Endodermal cell (in vitro differentiated cells): ENCODE data around the gene U2AF1L4. TPM values are rescaled to one million over a fixed set of nuclear protein-coding genes. Genes with fewer than 3 reads are reported as not detected.

Experiments used
- DNase-seq: peaks from one replicate; pipeline ENCODE4 v3.0.0-alpha.2; 2017
- H3K27ac ChIP-seq: 2 replicates; pipeline ENCODE4 v1.5.1; 2013; ENCODE audit warnings: mild to moderate bottlenecking, low read depth, low read length, moderate library complexity
- H3K27me3 ChIP-seq: 2 replicates; pipeline ENCODE4 v1.6.1; 2013; ENCODE audit warnings: mild to moderate bottlenecking, low read length, moderate library complexity; ENCODE audit not compliant: insufficient read depth, control insufficient read depth, poor library complexity, severe bottlenecking
- H3K36me3 ChIP-seq: 2 replicates; pipeline ENCODE4 v1.7.0; 2013; ENCODE audit warnings: mild to moderate bottlenecking, low read length, moderate library complexity; ENCODE audit not compliant: control insufficient read depth, insufficient read depth
- H3K4me1 ChIP-seq: one replicate; pipeline ENCODE4 v1.7.0; 2013; ENCODE audit warnings: low read length; ENCODE audit not compliant: control insufficient read depth, insufficient read depth
- H3K4me3 ChIP-seq: 2 replicates; pipeline ENCODE4 v1.5.1; 2013; ENCODE audit warnings: mild to moderate bottlenecking, low read length, moderate library complexity
- H3K9ac ChIP-seq: 2 replicates; pipeline ENCODE4 v1.6.1; 2013; ENCODE audit warnings: mild to moderate bottlenecking, low read length, moderate library complexity; ENCODE audit not compliant: poor library complexity, severe bottlenecking; ENCODE audit errors: extremely low read depth
- H3K9me3 ChIP-seq: 2 replicates; pipeline ENCODE4 v1.6.1; 2013; ENCODE audit warnings: mild to moderate bottlenecking, low read length, moderate library complexity; ENCODE audit not compliant: control insufficient read depth
- H3K27ac Mint-ChIP-seq: 2 replicates; pipeline ENCODE4 v1.8.0; 2020; ENCODE audit warnings: mixed read lengths
- H3K27me3 Mint-ChIP-seq: 2 replicates; pipeline ENCODE4 v1.8.0; 2021; ENCODE audit warnings: mild to moderate bottlenecking, mixed read lengths; ENCODE audit not compliant: insufficient read depth
- H3K36me3 Mint-ChIP-seq: 2 replicates; pipeline ENCODE4 v1.8.0; 2020; ENCODE audit warnings: low read depth, mixed read lengths
- H3K4me1 Mint-ChIP-seq: 2 replicates; pipeline ENCODE4 v1.8.0; 2020; ENCODE audit warnings: mixed read lengths
- H3K4me3 Mint-ChIP-seq: 2 replicates; pipeline ENCODE4 v1.8.0; 2020; ENCODE audit warnings: mild to moderate bottlenecking, moderate library complexity, mixed read lengths
- H3K9me3 Mint-ChIP-seq: 2 replicates; pipeline ENCODE4 v1.8.0; 2020; ENCODE audit warnings: mild to moderate bottlenecking, mixed read lengths
- CTCF ChIP-seq: fragments of 200-600 bp; sonication (generic); conservative IDR thresholded peaks from 2 replicates; pipeline ENCODE4 v1.5.0; 2021; ENCODE audit warnings: antibody characterized with exemption, mild to moderate bottlenecking
- WGBS, 2 experiments: methylation state at CpG; one replicate each; pipeline versions ENCODE4 v1.1.5 to v1.1.7; 2013; ENCODE audit warnings: missing lambda C conversion rate in 2 of 2, mixed read lengths in 1 of 2; ENCODE audit not compliant: insufficient coverage in 1 of 2, insufficient read length in 1 of 2; 5-methylcytosine and 5-hydroxymethylcytosine counted together
- total RNA-seq, 2 donors: library from RNA; stranded (reverse); fragmentation: NEBNext Ultra II Directional in 1 of 2; extraction: Animal tissue kit (Norgen Biotek cat#: 25700) in 1 of 2; gene quantifications; 2 replicates in 1 of 2; 3 replicates in 1 of 2; pipeline ENCODE4 v1.2.1, GENCODE V29; 2021

U2AF1L4 gene
- total RNA-seq, 2 donors from 2014 or later: 17.3 to 23.2 TPM

DNA sequence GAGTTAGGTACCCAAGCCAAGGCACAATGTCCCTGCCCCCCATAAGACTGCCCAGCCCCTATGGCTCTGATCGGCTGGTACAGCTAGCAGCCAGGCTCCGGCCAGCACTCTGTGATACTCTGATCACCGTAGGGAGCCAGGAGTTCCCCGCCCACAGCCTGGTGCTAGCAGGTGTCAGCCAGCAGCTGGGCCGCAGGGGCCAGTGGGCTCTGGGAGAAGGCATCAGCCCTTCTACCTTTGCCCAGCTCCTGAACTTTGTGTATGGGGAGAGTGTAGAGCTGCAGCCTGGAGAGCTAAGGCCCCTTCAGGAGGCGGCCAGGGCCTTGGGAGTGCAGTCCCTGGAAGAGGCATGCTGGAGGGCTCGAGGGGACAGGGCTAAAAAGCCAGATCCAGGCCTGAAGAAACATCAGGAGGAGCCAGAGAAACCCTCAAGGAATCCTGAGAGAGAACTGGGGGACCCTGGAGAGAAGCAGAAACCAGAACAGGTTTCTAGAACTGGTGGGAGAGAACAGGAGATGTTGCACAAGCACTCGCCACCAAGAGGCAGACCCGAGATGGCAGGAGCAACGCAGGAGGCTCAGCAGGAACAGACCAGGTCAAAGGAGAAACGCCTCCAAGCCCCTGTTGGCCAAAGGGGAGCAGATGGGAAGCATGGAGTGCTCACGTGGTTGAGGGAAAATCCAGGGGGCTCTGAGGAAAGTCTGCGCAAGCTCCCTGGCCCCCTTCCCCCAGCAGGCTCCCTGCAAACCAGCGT lies 30.4 kb downstream of the U2AF1L4 start:
- TF ChIP-seq CTCF: peak; percentile 62
- H3K27ac ChIP-seq: no peak overlapping the region
- Mint-ChIP-seq H3K4me1 (peaks cover 18% of the 10 kb centered on the region), H3K4me3 (peak overlapping the region; percentile 74), H3K27ac (no peak overlapping the region), H3K27me3 (no peaks in the 10 kb centered on the region), H3K36me3 (peaks cover 3% of the 10 kb centered on the region), H3K9me3 (no peaks in the 10 kb centered on the region)
- no peak overlapping the region for H3K4me3 ChIP-seq
- peak; percentile 77 for DNase-seq
- peaks cover 13% of the 10 kb centered on the region for H3K4me1 ChIP-seq
- H3K9ac ChIP-seq: no peak overlapping the region
- no peaks in the 10 kb centered on the region for H3K27me3 ChIP-seq
- H3K9me3 ChIP-seq: no peaks in the 10 kb centered on the region
- WGBS, 2 experiments: 58 to 68% methylated on average over 8 to 14 of the region's 14 CpGs
- no peaks in the 10 kb centered on the region for H3K36me3 ChIP-seq

- H3K36me3 Mint-ChIP-seq: no peaks in the 10 kb centered on the region
- no peak overlapping the region for H3K9ac ChIP-seq
- peaks cover 7% of the 10 kb centered on the region for H3K4me1 ChIP-seq
- WGBS, 2 experiments: 87 to 89% methylated on average over 9 to 12 of the region's 12 CpGs
- no peak overlapping the region for H3K4me3 Mint-ChIP-seq
- no peak for DNase-seq
- no peaks in the 10 kb centered on the region for H3K27me3 ChIP-seq
- no peaks in the 10 kb centered on the region for H3K9me3 Mint-ChIP-seq
- no peaks in the 10 kb centered on the region for H3K27me3 Mint-ChIP-seq
- H3K9me3 ChIP-seq: no peaks in the 10 kb centered on the region
- no peak overlapping the region for H3K27ac Mint-ChIP-seq
- no peak overlapping the region for H3K4me3 ChIP-seq
- no peak for TF ChIP-seq CTCF
- H3K36me3 ChIP-seq: no peaks in the 10 kb centered on the region
- peaks cover 13% of the 10 kb centered on the region for H3K4me1 Mint-ChIP-seq
- H3K27ac ChIP-seq: no peak overlapping the region
Observed at GRCh38 chr19:35713904-35714495, 31.2 kb downstream of the U2AF1L4 start.

- H3K4me3 ChIP-seq: no peak overlapping the region
- no peaks in the 10 kb centered on the region for H3K36me3 Mint-ChIP-seq
Observed at GRCh38 chr19:35713506-35713850, 31.7 kb downstream of the U2AF1L4 start.

More at GRCh38 chr19:35713506-35713850, 31.7 kb downstream of the U2AF1L4 start:
- peaks cover 6% of the 10 kb centered on the region for H3K4me1 ChIP-seq
- peaks cover 13% of the 10 kb centered on the region for H3K4me1 Mint-ChIP-seq
- no peak overlapping the region for H3K4me3 Mint-ChIP-seq
- H3K9ac ChIP-seq: no peak overlapping the region
- no peak for DNase-seq
- WGBS, 2 experiments: 87 to 100% methylated on average over 1 to 2 of the region's 2 CpGs
- H3K9me3 ChIP-seq: no peaks in the 10 kb centered on the region
- no peak overlapping the region for H3K27ac ChIP-seq
- TF ChIP-seq CTCF: no peak
- no peak overlapping the region for H3K27ac Mint-ChIP-seq
- no peaks in the 10 kb centered on the region for H3K27me3 ChIP-seq
- no peaks in the 10 kb centered on the region for H3K36me3 ChIP-seq
- H3K27me3 Mint-ChIP-seq: no peaks in the 10 kb centered on the region
- H3K9me3 Mint-ChIP-seq: no peaks in the 10 kb centered on the region
